ENCODE measurements around the gene COX6A1. TPM values are rescaled to one million over a fixed set of nuclear protein-coding genes. Genes with fewer than 3 reads are reported as not detected.

Gene COX6A1
- total RNA-seq, 1 donor from 2014 or later: 231 TPM

DNA sequence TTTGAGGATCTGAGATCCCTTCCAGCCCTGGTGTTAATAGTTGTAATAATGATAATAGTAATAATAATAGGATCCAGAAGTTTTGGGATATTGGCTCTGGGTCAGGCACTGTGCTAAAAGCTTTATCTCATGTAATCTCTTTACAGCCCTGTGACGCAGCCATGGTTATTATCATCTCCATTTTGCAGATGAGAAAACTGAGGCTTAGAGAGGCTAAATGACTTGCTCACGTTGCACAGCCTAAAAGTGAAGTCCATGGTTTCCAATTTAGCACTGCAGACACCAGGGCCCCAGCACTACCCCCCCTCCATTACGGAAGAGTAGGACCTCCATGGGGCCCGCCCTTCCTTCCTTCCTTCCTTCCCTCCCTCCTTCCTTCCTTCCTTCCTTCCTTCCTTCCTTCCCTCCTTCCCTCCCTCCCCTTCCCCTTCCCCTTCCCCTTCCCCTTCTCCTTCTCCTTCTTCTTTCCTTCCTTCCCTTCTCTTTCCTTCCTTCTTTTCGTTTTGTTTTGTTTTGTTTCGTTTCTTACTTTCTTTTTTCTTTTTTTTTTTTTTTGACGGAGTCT lies 14.9 kb upstream of the COX6A1 start:
- no peaks in the 10 kb centered on the region for H3K36me3 ChIP-seq (ENCODE audit: control insufficient read depth in 3 of 3, insufficient read depth in 3 of 3, low read length in 3 of 3)
- H3K27me3 ChIP-seq (ENCODE audit: control insufficient read depth in 3 of 3, insufficient read depth in 3 of 3, low read length in 3 of 3): peaks cover 3 to 4% (median 3%) of the 10 kb centered on the region in 3 donors
- H3K27ac ChIP-seq (ENCODE audit: low read depth, low read length): no peak overlapping the region
- H3K9me3 ChIP-seq (ENCODE audit: control insufficient read depth in 3 of 3, low read length in 3 of 3): no peaks in the 10 kb centered on the region
- no peak overlapping the region for H3K9ac ChIP-seq (ENCODE audit: low read depth in 1 of 3, low read length in 3 of 3)
- no peaks in the 10 kb centered on the region for H3K4me1 ChIP-seq (ENCODE audit: control insufficient read depth in 3 of 3, insufficient read depth in 3 of 3, low read length in 3 of 3)
- no peak overlapping the region for H3K4me3 ChIP-seq (ENCODE audit: low read length in 3 of 3)

DNA sequence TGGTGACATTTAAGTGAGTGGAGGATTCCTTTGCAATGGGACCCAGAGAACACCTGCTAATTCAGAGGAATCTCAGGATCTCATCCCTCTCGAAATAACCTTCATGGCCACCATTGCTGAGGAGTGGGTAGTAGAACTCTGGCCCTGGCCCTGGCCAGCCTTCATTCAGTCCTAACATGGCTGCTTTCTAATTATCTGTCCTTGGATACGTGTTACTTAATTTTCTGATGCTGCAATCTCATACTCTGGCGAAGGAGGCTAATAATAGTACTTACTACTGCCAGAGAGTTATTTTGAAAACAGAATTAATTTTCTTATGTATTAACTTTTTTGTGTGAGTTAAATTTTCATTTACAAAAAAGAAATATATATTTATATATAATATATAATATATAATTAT lies 12.1 kb upstream of the COX6A1 start:
- Histone ChIP-seq H3K36me3 (ENCODE audit: control insufficient read depth in 3 of 3, insufficient read depth in 3 of 3, low read length in 3 of 3) (no peaks in the 10 kb centered on the region), H3K9me3 (ENCODE audit: control insufficient read depth in 3 of 3, low read length in 3 of 3) (no peaks in the 10 kb centered on the region), H3K27me3 (ENCODE audit: control insufficient read depth in 3 of 3, insufficient read depth in 3 of 3, low read length in 3 of 3) (peaks cover 0 to 3% (median 0%) of the 10 kb centered on the region in 3 donors), H3K4me3 (ENCODE audit: low read length in 3 of 3) (no peak overlapping the region), H3K9ac (ENCODE audit: low read depth in 1 of 3, low read length in 3 of 3) (no peak overlapping the region), H3K4me1 (ENCODE audit: control insufficient read depth in 3 of 3, insufficient read depth in 3 of 3, low read length in 3 of 3) (no peaks in the 10 kb centered on the region), H3K27ac (ENCODE audit: low read depth, low read length) (no peak overlapping the region)

DNA sequence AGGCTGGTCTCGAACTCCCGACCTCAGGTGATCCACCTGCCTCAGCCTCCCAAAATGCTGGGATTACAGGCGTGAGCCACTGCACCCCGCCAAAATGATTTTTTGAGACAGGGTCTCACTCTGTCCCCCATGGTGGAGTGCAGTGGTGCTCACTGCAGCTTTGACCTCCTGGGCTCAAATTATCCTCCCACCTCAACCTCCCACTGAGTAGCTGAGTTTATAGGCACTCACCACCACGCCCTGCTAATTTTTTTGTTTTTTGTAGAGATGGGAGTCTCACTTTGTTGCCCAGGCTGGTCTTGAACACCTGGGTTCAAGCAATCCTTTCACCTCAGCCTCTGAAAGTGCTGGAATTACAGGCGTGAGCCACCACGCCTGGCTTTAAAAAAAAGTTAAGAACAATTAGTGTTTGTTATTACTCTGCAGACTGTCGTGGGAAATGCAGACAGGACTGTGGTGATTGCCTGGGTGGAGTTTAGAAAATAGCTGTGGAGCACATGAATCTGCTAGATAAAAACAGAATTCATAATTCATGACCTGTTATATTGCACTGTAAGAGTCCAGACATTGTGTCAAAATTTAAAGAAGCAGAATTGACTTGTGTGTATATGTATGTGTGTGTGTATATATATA lies 9.2 kb upstream of the COX6A1 start:
- Histone ChIP-seq H3K27ac (ENCODE audit: low read depth, low read length) (no peak overlapping the region), H3K27me3 (ENCODE audit: control insufficient read depth in 3 of 3, insufficient read depth in 3 of 3, low read length in 3 of 3) (peaks cover 0 to 4% (median 3%) of the 10 kb centered on the region in 3 donors), H3K4me1 (ENCODE audit: control insufficient read depth in 3 of 3, insufficient read depth in 3 of 3, low read length in 3 of 3) (no peaks in the 10 kb centered on the region), H3K4me3 (ENCODE audit: low read length in 3 of 3) (no peak overlapping the region), H3K9me3 (ENCODE audit: control insufficient read depth in 3 of 3, low read length in 3 of 3) (no peaks in the 10 kb centered on the region), H3K36me3 (ENCODE audit: control insufficient read depth in 3 of 3, insufficient read depth in 3 of 3, low read length in 3 of 3) (no peaks in the 10 kb centered on the region), H3K9ac (ENCODE audit: low read depth in 1 of 3, low read length in 3 of 3) (no peak overlapping the region)

DNA sequence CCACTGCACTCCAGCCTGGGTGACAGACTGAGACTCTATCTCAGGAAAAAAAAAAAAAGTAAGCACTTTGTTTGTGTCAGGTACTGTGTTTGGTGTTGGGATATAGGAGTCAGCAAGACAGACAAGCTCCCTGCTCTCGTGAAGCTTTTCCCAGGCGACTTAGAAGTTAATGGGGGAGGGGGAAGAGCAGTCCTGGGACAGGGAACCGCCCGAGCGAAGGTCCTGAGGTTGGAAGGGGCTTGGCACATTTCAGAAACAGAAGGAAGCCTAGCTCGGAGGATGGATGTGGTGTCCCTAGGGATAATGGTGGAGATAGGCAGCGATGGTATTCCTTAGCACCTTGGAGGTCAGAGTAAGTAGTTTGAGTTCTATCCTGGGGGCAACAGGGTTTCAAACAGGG lies 8.5 kb upstream of the COX6A1 start:
- H3K4me3 ChIP-seq (ENCODE audit: low read length in 3 of 3): no peak overlapping the region
- H3K4me1 ChIP-seq (ENCODE audit: control insufficient read depth in 3 of 3, insufficient read depth in 3 of 3, low read length in 3 of 3): no peaks in the 10 kb centered on the region
- H3K27me3 ChIP-seq (ENCODE audit: control insufficient read depth in 3 of 3, insufficient read depth in 3 of 3, low read length in 3 of 3): peaks cover 0 to 4% (median 3%) of the 10 kb centered on the region in 3 donors
- H3K9me3 ChIP-seq (ENCODE audit: control insufficient read depth in 3 of 3, low read length in 3 of 3): no peaks in the 10 kb centered on the region
- H3K9ac ChIP-seq (ENCODE audit: low read depth in 1 of 3, low read length in 3 of 3): no peak overlapping the region
- no peak overlapping the region for H3K27ac ChIP-seq (ENCODE audit: low read depth, low read length)
- no peaks in the 10 kb centered on the region for H3K36me3 ChIP-seq (ENCODE audit: control insufficient read depth in 3 of 3, insufficient read depth in 3 of 3, low read length in 3 of 3)

DNA sequence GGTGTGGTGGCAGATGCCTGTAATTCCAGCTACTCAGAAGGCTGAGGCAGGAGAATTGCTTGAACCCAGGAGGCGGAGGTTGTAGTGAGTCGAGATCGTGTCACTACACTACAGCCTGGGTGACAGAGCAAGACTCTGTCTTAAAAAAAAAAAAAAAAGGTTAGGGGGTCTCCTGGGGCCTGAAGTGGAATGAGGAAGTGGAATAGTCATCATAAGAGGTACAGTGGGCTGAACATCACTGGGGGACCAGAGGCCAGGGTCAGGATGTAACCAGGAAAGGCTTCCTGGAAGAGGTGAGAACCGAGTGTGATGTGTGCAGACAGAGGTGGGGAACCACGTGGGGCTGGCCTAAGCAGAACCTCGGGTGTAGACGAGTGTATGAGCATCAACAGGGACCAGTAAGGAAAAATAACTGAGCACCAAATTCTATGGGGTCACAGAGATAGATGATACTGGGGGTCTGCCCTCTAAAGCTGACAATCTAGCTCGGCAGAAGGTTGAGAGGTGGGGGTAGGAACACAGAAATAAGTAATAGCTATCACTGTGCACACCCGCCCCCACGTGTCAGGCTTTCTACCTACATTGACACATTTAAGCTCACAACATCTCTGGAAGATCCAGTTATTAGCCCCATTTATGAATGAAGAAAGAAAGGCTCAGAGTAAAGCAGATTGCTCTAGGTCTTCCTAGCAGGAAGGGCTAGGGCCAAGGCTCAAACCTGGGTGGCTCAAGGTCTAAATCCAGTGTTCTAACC lies 5.0 kb upstream of the COX6A1 start:
- Histone ChIP-seq H3K4me1 (ENCODE audit: control insufficient read depth in 3 of 3, insufficient read depth in 3 of 3, low read length in 3 of 3) (peaks cover 4 to 7% (median 5%) of the 10 kb centered on the region in 3 donors), H3K27me3 (ENCODE audit: control insufficient read depth in 3 of 3, insufficient read depth in 3 of 3, low read length in 3 of 3) (peaks cover 0 to 4% (median 3%) of the 10 kb centered on the region in 3 donors), H3K4me3 (ENCODE audit: low read length in 3 of 3) (no peak overlapping the region), H3K27ac (ENCODE audit: low read depth, low read length) (no peak overlapping the region), H3K36me3 (ENCODE audit: control insufficient read depth in 3 of 3, insufficient read depth in 3 of 3, low read length in 3 of 3) (no peaks in the 10 kb centered on the region), H3K9ac (ENCODE audit: low read depth in 1 of 3, low read length in 3 of 3) (no peak overlapping the region), H3K9me3 (ENCODE audit: control insufficient read depth in 3 of 3, low read length in 3 of 3) (no peaks in the 10 kb centered on the region)

DNA sequence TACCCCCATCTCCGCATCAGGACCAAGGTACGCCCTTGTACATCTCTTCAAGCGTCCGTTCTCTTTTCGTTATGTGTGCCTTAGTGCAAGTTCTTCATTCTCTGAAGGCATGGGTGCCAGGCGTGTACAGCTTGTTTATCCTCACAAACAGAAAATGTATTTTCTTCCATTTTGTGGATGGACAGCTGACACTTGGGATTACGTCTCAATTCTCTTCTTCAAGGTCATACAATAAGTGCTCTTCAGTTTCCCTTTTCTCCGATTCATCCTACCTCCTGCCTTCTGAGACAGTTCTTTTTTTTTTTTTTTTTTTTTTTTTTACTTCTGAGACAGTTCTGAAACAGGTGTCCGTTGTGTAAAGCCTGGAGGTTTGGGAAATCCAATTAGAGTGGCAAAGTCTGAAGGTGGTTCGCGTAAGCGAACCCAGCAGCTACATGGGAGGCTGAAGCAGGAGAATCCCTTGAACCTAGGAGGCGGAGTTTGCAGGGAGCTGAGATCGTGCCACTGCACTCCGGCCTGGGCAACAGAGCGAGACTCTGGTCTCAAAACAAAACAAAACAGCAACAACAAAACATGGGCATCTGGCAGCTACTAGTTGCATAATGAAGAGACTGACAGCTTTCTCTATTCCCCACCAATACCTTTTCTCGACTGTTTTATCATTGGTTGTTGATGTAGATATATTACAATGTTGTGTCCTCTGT lies 734 bp downstream of the COX6A1 start:
- H3K4me3 ChIP-seq (ENCODE audit: low read length in 3 of 3): peak overlapping the region; percentile 95 to 98 (median 96)
- peak overlapping the region; percentile 88 to 92 (median 88) for H3K9ac ChIP-seq (ENCODE audit: low read depth in 1 of 3, low read length in 3 of 3)
- H3K36me3 ChIP-seq (ENCODE audit: control insufficient read depth in 3 of 3, insufficient read depth in 3 of 3, low read length in 3 of 3): peaks cover 18 to 22% (median 18%) of the 10 kb centered on the region in 3 donors
- peaks cover 12 to 22% (median 18%) of the 10 kb centered on the region in 3 donors for H3K4me1 ChIP-seq (ENCODE audit: control insufficient read depth in 3 of 3, insufficient read depth in 3 of 3, low read length in 3 of 3)
- H3K27ac ChIP-seq (ENCODE audit: low read depth, low read length): peak overlapping the region; percentile 80
- H3K27me3 ChIP-seq (ENCODE audit: control insufficient read depth in 3 of 3, insufficient read depth in 3 of 3, low read length in 3 of 3): no peaks in the 10 kb centered on the region
- H3K9me3 ChIP-seq (ENCODE audit: control insufficient read depth in 3 of 3, low read length in 3 of 3): no peaks in the 10 kb centered on the region

DNA sequence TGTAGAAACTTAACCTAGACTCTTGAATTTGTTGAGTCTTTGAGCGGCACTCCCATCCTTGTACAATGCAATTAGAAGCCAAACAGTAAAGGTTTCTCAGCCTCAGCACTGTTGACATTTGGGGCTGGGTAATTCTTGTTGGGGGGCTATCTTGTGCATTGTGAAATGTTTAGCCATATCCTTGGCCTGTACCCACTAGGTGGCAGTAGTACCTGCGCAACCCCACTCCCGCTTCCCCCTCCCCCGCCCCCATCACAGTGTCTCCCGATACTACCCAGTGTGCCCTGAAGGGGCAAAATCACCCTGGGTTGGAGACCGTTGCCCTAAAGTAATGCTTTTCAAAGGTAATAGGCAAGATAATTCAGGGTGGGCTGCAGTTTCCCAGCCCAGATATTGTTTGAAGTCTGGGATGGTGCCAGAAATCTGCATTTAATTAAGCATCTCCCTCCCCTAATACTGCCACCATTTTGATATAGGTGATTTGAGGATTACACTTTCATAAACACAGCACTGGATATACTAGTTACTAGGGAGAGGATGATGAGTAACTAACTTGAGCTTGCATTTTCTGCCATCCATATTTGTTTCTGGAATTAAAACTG lies 1.8 kb downstream of the COX6A1 start:
- no peak overlapping the region for H3K9ac ChIP-seq (ENCODE audit: low read depth in 1 of 3, low read length in 3 of 3)
- no peak overlapping the region for H3K27ac ChIP-seq (ENCODE audit: low read depth, low read length)
- H3K27me3 ChIP-seq (ENCODE audit: control insufficient read depth in 3 of 3, insufficient read depth in 3 of 3, low read length in 3 of 3): no peaks in the 10 kb centered on the region
- H3K9me3 ChIP-seq (ENCODE audit: control insufficient read depth in 3 of 3, low read length in 3 of 3): no peaks in the 10 kb centered on the region
- no peak overlapping the region for H3K4me3 ChIP-seq (ENCODE audit: low read length in 3 of 3)
- peaks cover 18 to 33% (median 26%) of the 10 kb centered on the region in 3 donors for H3K36me3 ChIP-seq (ENCODE audit: control insufficient read depth in 3 of 3, insufficient read depth in 3 of 3, low read length in 3 of 3)
- peaks cover 12 to 24% (median 19%) of the 10 kb centered on the region in 3 donors for H3K4me1 ChIP-seq (ENCODE audit: control insufficient read depth in 3 of 3, insufficient read depth in 3 of 3, low read length in 3 of 3)

DNA sequence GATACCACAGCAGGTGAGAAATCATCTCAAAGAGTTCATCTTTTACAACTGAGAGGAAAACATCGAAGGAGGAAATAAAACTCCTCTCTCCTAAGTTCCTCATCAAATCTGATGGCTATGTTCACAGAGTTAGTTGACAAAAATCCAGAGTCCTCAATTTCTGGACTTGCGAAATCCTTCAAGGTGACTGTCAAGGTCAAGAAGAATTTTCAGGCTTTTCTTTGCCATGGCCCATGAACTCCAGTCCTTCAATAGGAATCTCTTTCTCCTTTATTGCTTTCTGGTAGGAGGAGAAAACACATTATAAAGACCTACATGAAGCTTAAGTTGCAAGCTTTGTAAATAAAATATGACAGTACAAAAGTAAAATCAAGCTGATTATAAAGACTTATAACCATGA lies 6.8 kb downstream of the COX6A1 start:
- Histone ChIP-seq H3K27ac (ENCODE audit: low read depth, low read length) (no peak overlapping the region), H3K4me3 (ENCODE audit: low read length in 3 of 3) (no peak overlapping the region), H3K9ac (ENCODE audit: low read depth in 1 of 3, low read length in 3 of 3) (no peak overlapping the region), H3K27me3 (ENCODE audit: control insufficient read depth in 3 of 3, insufficient read depth in 3 of 3, low read length in 3 of 3) (no peaks in the 10 kb centered on the region), H3K36me3 (ENCODE audit: control insufficient read depth in 3 of 3, insufficient read depth in 3 of 3, low read length in 3 of 3) (peaks cover 19 to 41% (median 29%) of the 10 kb centered on the region in 3 donors), H3K4me1 (ENCODE audit: control insufficient read depth in 3 of 3, insufficient read depth in 3 of 3, low read length in 3 of 3) (peaks cover 15 to 36% (median 21%) of the 10 kb centered on the region in 3 donors), H3K9me3 (ENCODE audit: control insufficient read depth in 3 of 3, low read length in 3 of 3) (no peaks in the 10 kb centered on the region)

DNA sequence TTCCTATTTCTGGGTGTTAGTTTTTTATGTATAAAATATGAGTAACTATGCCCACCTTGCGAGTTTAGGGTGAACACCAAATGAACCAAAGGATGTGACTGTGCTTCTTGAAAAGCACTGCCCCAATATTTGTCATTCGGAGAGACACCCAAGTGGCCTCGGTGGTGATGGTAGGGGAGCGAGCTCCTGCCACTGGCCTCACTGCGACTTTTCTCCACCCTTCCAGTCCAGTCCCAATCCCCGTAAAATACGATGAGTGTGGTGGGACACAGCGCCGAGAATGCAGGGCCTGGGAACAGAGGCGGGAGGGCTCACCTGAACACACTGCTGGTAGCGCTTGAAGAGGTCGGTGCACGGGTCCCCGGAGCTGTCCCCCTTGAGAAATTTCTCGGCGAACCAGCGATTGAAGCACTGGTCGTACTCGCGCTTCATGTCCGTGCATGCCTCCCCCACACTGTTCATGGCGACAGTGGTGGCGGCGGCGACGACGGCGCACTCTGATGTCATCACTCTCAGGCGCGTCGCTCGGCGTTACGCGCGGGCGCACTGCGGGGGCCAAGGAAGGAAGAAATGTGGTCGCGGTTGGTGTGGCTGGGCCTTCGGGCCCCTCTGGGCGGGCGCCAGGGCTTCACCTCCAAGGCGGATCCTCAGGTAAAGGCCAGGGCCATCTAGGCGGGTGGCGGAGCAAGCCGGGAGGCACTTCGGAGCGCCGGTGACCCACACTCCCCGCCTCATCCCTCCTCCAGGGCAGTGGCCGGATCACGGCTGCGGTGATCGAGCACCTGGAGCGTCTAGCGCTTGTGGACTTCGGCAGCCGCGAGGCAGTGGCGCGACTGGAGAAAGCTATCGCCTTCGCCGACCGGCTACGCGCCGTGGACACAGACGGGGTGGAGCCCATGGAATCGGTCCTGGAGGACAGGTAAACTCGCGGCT lies 8.3 kb downstream of the COX6A1 start, which contains the start of the genes GATC and TRIAP1:
Gene GATC, plus strand, starts transcription at position 534 of the 933 bp plus-strand sequence. Its CDS starts 37 bp downstream, at position 571.
Gene TRIAP1, minus strand, starts transcription at position 474 of the 933 bp plus-strand sequence. Its CDS starts 12 bp downstream, at position 462.
- peaks cover 12 to 32% (median 28%) of the 10 kb centered on the region in 3 donors for H3K36me3 ChIP-seq (ENCODE audit: control insufficient read depth in 3 of 3, insufficient read depth in 3 of 3, low read length in 3 of 3)

More for the DNA sequence above, 8.3 kb downstream of the COX6A1 start, which contains the start of the genes GATC and TRIAP1:
- H3K4me1 ChIP-seq (ENCODE audit: control insufficient read depth in 3 of 3, insufficient read depth in 3 of 3, low read length in 3 of 3): peaks cover 15 to 33% (median 21%) of the 10 kb centered on the region in 3 donors
- H3K9me3 ChIP-seq (ENCODE audit: control insufficient read depth in 3 of 3, low read length in 3 of 3): no peaks in the 10 kb centered on the region
- H3K4me3 ChIP-seq (ENCODE audit: low read length in 3 of 3): peak within 1 kb of the TSS; percentile 98 to 100 (median 99)
- peak within 1 kb of the TSS; percentile 95 to 99 (median 97) for H3K9ac ChIP-seq (ENCODE audit: low read depth in 1 of 3, low read length in 3 of 3)
- H3K27me3 ChIP-seq (ENCODE audit: control insufficient read depth in 3 of 3, insufficient read depth in 3 of 3, low read length in 3 of 3): no peaks in the 10 kb centered on the region
- peak within 1 kb of the TSS; percentile 88 for H3K27ac ChIP-seq (ENCODE audit: low read depth, low read length)
